Measurements from ENCODE around the gene CLNK.

Gene CLNK

GRCh38 chr4:10694828-10695209, 10.3 kb upstream of the CLNK start:
- TF ChIP-seq NFRKB (IDR thresholded peaks at IDR 0.05), result no peak
- TF ChIP-seq ARNT (IDR thresholded peaks at IDR 0.05), result no peak
- TF ChIP-seq BHLHE40 (IDR thresholded peaks at IDR 0.05; ENCODE audit: borderline replicate concordance), result no peak
- TF ChIP-seq ZNF384 (IDR thresholded peaks at IDR 0.05), result no peak
- no peak for TF ChIP-seq CTBP1 (IDR thresholded peaks at IDR 0.05; ENCODE audit: borderline replicate concordance)
- TF ChIP-seq FOXA1 (IDR thresholded peaks at IDR 0.05), result no peak
- no peak for TF ChIP-seq ELF4 (IDR thresholded peaks at IDR 0.05)
- no peak for TF ChIP-seq FOXK2 (IDR thresholded peaks at IDR 0.05)
- TF ChIP-seq FOXM1 (IDR thresholded peaks at IDR 0.05; ENCODE audit: borderline replicate concordance), result no peak
- TF ChIP-seq, protein P1, sequence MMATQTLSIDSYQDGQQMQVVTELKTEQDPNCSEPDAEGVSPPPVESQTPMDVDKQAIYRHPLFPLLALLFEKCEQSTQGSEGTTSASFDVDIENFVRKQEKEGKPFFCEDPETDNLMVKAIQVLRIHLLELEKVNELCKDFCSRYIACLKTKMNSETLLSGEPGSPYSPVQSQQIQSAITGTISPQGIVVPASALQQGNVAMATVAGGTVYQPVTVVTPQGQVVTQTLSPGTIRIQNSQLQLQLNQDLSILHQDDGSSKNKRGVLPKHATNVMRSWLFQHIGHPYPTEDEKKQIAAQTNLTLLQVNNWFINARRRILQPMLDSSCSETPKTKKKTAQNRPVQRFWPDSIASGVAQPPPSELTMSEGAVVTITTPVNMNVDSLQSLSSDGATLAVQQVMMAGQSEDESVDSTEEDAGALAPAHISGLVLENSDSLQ (IDR thresholded peaks at IDR 0.05), result no peak
- TF ChIP-seq LEF1 (IDR thresholded peaks at IDR 0.05; ENCODE audit: borderline replicate concordance), result no peak
- no peak for TF ChIP-seq L3MBTL2 (conservative IDR thresholded peaks at IDR 0.05)
- TF ChIP-seq SP1 (IDR thresholded peaks at IDR 0.05), result no peak
- TF ChIP-seq SUZ12 (IDR thresholded peaks at IDR 0.05), result no peak
- TF ChIP-seq HDGF (IDR thresholded peaks at IDR 0.05; ENCODE audit: borderline replicate concordance), result no peak
- POLR2A ChIA-PET, result no interaction called here
- CTCF ChIA-PET, result no interaction called here
- DNase-seq (ENCODE audit: extremely low spot score), result no peak

GRCh38 chr4:10694151-10694827, 9.7 kb upstream of the CLNK start:
- CTCF ChIA-PET, result no interaction called here
- POLR2A ChIA-PET, result no interaction called here
- no peak for DNase-seq (ENCODE audit: extremely low spot score)
- TF ChIP-seq LEF1 (IDR thresholded peaks at IDR 0.05; ENCODE audit: borderline replicate concordance) (no peak), CTBP1 (IDR thresholded peaks at IDR 0.05; ENCODE audit: borderline replicate concordance) (no peak)

DNA sequence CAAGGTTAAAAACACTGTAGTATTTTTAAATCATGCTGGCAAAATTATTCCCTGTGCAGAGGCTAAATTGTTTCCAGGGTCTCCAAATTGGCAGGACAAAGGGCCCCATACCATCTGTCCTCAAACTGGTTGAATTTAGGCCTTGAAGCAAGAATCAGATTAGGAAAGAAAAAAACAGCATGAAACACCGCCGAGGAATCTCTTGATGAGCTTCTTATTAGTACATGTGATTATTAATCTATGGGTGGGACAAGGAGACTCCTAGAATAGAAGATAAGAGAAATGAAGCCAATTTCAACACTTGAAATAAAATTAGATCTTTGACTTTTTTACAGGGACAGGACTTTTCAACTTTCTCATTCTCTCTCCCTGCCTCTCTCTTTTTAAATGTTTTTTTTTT, 7.1 kb upstream of the CLNK start:
- TF ChIP-seq FOXA1 (IDR thresholded peaks at IDR 0.05) (no peak), CTBP1 (IDR thresholded peaks at IDR 0.05; ENCODE audit: borderline replicate concordance) (no peak), FOXK2 (IDR thresholded peaks at IDR 0.05) (no peak), ZNF384 (IDR thresholded peaks at IDR 0.05) (no peak), SUZ12 (IDR thresholded peaks at IDR 0.05) (no peak)
- CTCF ChIA-PET, result no interaction called here
- DNase-seq (ENCODE audit: extremely low spot score), result no peak
- POLR2A ChIA-PET, result no interaction called here

DNA sequence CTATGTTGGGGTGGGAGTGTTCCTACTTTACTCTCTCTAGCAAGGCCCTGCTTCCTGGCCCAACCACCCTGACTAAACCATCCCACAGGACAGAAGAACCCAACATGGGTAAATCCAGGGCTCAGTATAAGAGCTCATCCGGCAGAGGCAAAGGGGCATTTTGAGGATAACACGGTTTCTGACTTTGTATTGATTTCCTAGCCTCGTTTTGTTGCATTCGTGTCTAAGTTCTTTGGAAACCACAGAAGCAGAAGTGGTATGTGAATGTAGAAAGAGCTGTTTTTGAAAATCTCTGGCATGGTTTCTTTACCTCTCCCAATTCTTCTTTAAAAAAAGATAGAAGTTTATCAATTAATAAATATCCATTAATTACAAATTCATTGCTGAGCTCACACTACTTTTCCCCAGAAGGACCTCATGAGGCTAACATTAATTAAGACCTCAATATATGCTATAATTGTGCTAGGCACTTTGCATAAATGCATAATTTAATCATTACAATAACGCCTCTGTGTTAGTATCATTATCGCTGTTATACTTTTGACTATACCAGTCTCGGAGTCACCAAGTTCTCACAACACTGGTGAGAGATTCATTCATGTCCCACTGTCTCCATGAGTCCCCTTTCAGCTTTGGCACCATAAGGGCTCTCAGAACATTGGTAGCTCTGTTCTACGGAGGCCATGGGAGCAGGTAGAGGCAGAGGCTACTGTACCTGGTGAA, 5.8 kb upstream of the CLNK start:
- ChIA-PET POLR2A (no interaction called here), CTCF (no interaction called here)
- no peak for TF ChIP-seq TARDBP (IDR thresholded peaks at IDR 0.05)
- no peak for TF ChIP-seq FOXA1 (IDR thresholded peaks at IDR 0.05)
- TF ChIP-seq FOXK2 (IDR thresholded peaks at IDR 0.05), result no peak
- TF ChIP-seq LEF1 (IDR thresholded peaks at IDR 0.05; ENCODE audit: borderline replicate concordance), result no peak
- no peak for TF ChIP-seq FOXM1 (IDR thresholded peaks at IDR 0.05; ENCODE audit: borderline replicate concordance)
- TF ChIP-seq ARNT (IDR thresholded peaks at IDR 0.05), result no peak
- TF ChIP-seq, protein P1 (IDR thresholded peaks at IDR 0.05), result no peak
- TF ChIP-seq SUZ12 (IDR thresholded peaks at IDR 0.05), result no peak
- TF ChIP-seq HDGF (IDR thresholded peaks at IDR 0.05; ENCODE audit: borderline replicate concordance), result no peak
- TF ChIP-seq NFRKB (IDR thresholded peaks at IDR 0.05), result no peak
- no peak for TF ChIP-seq L3MBTL2 (conservative IDR thresholded peaks at IDR 0.05)
- no peak for TF ChIP-seq ZNF384 (IDR thresholded peaks at IDR 0.05)
- TF ChIP-seq ELF4 (IDR thresholded peaks at IDR 0.05), result no peak
- no peak for TF ChIP-seq BHLHE40 (IDR thresholded peaks at IDR 0.05; ENCODE audit: borderline replicate concordance)
- no peak for TF ChIP-seq CTBP1 (IDR thresholded peaks at IDR 0.05; ENCODE audit: borderline replicate concordance)
- TF ChIP-seq SP1 (IDR thresholded peaks at IDR 0.05), result no peak
- DNase-seq (ENCODE audit: extremely low spot score), result no peak

DNA sequence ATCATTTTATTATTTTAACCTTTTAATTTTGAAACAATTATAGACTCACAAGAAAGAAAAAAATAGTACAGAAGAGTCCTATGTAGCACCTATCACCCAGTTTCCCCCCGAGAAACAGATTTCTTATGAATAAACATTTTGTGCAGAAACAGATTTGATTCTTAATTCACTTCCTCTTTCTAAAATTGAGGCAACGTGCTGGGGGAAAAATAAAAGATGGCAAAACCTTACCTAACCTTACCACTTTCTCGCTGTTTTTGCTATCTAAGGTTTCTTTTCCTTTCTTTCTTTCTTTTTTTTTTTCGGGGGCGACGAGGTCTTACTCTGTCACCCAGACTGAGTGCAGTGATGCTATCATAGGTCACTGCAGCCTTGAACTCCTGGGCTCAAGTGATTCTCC, 4.3 kb upstream of the CLNK start:
- TF ChIP-seq FOXK2 (IDR thresholded peaks at IDR 0.05), result no peak
- TF ChIP-seq NFRKB (IDR thresholded peaks at IDR 0.05), result no peak
- ChIA-PET CTCF (no interaction called here), POLR2A (no interaction called here)
- DNase-seq (ENCODE audit: extremely low spot score), result no peak

DNA sequence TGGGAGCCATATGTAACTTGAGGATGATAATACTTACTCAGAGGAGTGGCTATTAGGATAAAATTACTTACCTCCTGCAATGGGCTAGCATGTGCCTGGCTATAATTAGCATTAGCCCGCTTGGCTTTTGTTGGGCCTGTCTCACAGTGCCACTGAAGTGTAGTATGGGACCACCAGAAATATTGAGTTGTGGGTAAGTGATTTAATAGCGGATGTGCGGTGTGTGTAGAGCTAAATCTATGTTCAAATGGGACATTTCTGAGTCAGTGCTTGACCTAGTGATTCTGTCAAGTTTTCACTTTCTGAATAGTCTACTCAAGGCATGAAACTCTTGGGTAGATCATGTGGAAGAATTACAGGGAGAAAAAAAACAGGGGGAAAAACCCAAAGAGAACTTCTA, 3.5 kb upstream of the CLNK start:
- DNase-seq (ENCODE audit: extremely low spot score), result no peak
- POLR2A ChIA-PET, result no interaction called here
- CTCF ChIA-PET, result no interaction called here
- TF ChIP-seq CTBP1 (IDR thresholded peaks at IDR 0.05; ENCODE audit: borderline replicate concordance), result no peak
- TF ChIP-seq, protein P1 (IDR thresholded peaks at IDR 0.05), result no peak
- TF ChIP-seq SP1 (IDR thresholded peaks at IDR 0.05), result no peak
- no peak for TF ChIP-seq BHLHE40 (IDR thresholded peaks at IDR 0.05; ENCODE audit: borderline replicate concordance)
- TF ChIP-seq NFRKB (IDR thresholded peaks at IDR 0.05), result no peak
- TF ChIP-seq ARNT (IDR thresholded peaks at IDR 0.05), result no peak
- TF ChIP-seq HDGF (IDR thresholded peaks at IDR 0.05; ENCODE audit: borderline replicate concordance), result no peak
- no peak for TF ChIP-seq ELF4 (IDR thresholded peaks at IDR 0.05)
- no peak for TF ChIP-seq FOXM1 (IDR thresholded peaks at IDR 0.05; ENCODE audit: borderline replicate concordance)
- no peak for TF ChIP-seq TARDBP (IDR thresholded peaks at IDR 0.05)
- TF ChIP-seq L3MBTL2 (conservative IDR thresholded peaks at IDR 0.05), result no peak
